Stimulated activated CD4-positive, alpha-beta T cell treated with anti-CD3 and anti-CD28 coated beads, Interleukin-1b, Interleukin-23, amount 100 ng/mL, for 4 hours (primary cell): ENCODE data around the gene CTF1.
"Not testable (repeated sequence)": the region's sequence is repeated elsewhere in the genome, so short reads cannot be mapped to it uniquely, and the experiment has no call there.

Experiments
- DNase-seq, 2 donors: peaks; one replicate each; pipeline ENCODE4 v3.0.0-alpha.2; 2020; ENCODE audit warnings: low read depth in 2 of 2

Gene CTF1

DNA sequence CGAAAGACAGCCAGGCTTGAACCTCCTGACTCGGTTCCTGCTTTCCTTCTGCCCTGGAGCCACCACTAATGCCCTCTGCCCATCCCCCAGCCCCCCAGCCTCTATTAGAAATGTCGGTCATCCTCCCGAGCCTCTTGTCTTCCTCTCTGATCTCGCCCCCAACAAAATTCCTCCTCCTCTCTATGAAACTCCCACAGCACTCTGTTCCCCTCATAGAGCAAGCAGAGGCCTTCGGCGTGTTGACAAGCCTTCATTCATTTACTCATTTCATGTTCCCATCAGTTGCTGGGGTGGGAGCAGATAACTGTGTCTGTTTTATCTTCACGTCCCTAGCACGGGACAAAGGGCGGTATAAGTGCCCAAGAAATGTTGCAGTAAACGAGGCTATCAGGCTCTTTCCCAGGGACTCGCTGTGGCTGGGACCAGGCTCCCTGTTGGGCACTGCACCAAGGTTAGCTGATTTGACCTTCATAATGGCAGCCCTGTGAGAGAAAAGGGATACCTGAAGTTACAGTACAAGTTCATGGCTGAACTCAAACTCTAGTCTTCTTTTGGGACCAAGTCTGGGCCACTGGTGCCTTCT, 34.7 kb downstream of the CTF1 start:
- DNase-seq, result no peak

DNA sequence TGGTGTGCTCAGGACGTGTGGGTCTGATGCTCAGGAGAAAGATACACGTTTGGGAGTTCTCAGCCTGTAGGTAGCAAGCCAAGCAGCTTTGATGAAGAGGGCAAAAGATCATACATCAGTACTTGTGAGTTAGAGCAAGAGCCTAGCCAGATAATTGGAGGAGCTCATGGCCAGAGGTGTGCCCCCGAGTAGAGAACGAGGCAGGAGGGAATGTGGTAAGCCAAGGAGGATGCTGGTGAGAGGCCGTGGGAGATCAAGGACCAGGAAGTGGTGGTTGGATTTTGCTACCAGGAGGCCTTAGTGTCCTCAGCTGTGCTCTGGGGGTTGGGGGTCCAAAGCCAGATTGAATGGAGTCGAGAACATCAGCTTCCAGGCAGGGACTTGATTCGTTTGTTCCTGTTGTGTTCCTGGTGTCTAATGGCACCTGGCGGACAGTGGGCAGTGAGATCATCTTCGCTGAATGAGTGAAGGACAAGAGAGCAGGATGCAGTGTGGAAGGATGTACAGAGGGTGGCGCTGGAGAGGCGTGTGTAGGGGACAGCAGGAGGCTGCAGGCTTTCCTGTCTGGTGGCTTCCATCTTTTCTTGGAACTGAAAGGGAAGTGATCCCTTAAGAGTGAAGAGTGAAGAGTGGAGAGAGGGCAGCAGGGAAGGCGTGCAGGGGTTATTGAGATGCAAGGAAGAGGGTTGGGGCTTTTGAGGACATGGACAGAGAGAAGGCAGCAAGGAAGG, 38.6 kb downstream of the CTF1 start:
- DNase-seq, result no peak

DNA sequence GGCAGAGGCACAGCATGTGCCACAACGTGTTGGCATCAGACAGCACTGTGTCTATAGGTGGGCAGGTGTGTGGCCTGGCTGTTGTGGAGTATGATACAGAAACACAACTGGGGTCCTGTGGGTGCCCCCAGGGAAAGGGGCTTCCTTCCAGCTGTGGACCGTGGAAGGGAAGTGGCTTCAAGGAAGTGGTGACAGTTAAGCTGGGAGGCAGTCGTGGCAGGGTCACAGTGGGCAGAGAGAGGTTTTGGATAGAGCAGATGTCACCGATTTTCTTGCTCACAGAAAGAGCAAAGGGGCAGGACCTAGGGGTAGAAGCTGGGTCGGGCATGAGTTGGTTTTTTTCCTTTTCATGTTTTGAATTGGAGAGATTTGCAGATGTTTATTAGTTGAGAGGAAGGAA, 41.3 kb downstream of the CTF1 start:
- DNase-seq, result no peak

DNA sequence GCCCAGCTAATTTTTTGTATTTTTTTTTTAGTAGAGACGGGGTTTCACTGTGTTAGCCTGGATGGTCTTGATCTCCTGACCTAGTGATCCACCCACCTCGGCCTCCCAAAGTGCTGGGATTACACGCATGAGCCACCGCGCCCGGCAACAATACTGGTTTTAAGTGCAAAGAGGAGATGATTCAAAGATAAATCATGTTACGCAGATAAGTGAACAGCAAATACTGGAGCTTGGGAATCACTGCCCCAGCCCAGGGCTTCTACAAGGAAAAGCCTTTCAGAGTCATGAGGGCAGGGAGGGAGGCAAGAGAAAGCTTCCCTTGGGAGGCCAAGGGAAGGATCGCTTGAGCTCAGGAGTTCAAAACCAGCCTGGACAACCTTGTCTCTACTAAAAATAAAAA, 43.2 kb downstream of the CTF1 start:
- DNase-seq, result not testable (repeated sequence)

DNA sequence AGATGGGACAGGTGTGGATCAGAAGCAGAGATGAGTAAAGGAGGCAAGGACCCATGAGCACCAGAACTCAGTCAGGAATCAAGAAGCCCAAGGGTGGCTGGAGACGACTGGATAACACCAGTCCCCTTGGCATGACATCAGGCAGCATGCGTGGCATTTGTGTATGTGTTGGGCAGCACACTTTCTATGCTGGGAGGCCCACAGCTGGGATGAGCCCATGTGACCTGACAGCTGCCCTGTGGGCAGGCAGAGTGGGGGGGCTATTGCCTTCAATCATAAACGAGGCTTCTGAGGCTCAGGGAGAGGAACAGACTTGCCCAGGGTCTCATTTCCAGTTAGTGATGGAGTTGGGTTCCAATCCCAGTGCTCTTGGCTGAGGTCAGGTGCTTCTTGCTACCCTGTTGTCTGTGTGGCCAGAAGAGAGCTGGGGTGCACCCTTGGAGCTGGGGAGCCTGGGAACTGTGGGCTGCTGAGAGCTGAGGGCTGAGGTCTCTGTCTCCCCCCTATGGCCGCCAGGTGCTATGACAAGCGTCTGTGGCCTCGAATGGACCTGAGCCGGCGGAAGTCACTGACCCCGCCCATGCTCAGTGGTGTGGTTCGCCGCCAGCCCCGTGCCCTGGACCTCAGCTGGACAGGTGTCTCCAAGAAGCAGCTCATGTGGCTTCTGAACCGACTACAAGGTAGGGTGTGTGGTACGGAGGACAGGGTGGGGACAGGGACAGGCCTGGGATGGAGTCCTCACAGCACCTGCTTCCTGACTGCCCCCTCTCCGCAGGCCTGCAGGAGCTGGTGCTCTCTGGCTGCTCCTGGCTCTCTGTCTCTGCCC, 45.4 kb downstream of the CTF1 start:
- peak; percentile 43 to 47 for DNase-seq

DNA sequence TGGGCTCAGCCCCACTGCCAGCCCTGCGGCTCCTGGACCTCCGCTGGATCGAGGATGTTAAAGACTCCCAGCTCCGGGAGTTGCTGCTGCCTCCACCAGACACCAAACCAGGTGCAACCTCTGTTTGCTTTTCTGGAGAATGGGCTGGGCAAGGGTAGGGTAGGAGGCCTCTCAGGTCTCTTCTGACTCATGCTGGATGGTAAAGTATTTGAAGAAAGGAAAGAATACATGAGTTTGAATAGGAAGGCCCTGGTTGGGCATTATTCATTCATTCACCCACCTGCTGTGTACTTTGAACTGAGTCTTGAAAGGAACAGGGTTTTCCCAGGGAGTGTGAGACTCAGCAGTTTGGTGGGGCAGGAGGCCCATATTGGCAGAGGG, 46.0 kb downstream of the CTF1 start:
- DNase-seq, result no peak

DNA sequence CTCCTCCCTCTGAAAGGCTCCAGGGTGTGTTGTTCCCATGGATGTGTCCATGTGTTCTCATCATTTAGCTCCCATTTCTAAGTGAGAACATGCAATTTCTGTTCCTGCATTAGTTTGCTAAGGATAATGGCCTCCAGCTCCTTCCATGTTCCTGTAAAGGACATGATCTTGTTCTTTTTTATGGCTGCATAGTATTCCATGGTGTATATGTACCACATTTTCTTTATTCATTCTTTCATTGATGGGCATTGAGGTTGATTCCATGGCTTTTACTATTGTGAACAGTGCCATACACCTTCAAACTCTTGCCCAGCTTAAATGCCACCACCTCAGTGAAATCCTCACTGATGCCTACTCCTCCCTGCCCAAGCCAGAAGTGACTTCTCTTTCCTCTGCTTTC, 47.9 kb downstream of the CTF1 start:
- DNase-seq, result no peak

DNA sequence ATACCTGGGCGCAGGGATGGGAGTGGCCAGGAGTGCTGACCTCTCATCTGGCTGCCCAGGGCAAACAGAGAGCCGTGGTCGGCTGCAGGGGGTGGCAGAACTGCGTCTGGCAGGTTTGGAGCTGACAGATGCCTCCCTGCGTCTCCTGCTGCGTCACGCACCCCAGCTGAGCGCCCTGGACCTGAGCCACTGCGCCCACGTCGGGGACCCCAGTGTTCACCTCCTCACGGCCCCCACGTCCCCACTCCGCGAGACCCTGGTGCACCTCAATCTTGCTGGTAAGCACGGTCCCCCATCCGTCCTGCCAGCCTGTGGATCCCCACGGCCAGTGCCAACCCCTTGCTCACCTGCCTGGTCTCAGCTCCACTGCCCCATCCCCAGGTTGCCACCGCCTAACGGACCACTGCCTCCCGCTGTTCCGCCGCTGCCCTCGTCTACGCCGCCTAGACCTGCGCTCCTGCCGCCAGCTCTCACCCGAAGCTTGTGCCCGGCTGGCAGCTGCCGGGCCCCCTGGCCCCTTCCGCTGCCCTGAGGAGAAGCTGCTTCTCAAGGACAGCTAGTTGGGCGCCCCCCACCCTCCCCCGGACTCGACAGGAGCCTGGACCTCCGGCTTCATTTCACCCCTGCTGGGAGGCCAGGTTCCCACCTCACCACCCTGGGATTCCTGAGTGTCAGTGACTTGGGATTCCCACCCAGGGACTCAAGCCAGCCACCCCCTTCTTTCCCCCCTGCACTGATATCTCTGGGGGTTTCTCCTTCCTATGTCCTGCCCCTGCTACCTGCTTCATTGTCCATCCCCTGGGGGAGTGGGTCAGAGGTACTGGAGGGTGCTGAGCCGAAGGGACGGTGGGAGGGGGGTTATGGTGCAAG, 50.5 kb downstream of the CTF1 start:
- no peak for DNase-seq

DNA sequence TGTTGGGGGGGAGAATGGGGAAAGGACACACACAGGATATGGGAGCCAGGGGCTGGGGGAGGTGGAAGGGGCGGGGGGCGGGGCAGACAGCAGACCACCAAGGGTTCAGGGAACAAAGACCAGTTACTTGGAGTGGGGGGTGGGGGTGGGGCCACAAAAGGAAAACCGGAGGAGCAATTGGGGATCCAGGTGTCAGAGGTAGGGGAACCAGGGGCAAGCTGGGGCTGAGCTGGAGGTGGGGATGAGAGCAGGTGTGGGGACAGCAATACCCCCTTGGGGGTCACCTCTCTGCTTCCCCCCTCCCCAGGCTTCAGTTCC, 51.1 kb downstream of the CTF1 start:
- DNase-seq, result no peak

DNA sequence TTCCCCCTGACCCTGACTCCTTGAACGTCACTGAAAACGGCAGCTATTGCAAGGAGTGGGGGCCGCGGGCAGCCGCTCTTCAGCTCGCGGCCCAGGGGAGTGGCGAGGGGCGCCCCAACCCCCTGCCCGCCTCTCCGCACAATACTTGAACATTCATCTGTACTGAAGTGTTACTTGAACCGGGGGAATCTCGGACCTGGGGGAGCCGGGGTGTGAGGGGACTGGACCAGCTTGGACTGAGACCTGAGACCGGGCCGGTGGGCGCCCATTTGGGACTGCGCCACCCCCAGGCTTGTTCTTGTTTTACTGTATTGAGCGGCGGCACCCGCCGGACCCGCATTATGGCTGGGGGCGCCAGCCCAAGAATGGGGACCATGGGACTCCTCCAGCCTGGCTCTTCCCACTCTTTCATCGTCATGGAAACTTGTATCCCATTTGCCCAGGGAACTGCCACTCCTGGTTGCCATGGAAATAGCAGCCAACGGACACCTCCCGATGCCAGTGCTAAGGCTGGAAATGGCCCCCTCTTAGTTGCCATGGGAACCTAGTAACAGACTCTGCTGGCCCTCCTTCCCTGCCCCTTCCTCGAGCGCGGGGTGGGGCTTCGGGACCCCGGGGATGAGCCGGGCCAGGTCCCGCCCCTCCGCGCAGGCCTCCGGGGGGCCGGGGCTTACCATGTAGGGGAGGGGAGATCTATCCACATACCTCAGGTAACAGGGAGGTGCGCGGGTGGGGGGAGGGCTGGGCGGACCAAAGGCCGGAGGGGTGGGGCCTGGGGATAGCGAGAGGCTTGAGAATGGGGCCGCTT, 51.6 kb downstream of the CTF1 start:
- DNase-seq, result no peak

DNA sequence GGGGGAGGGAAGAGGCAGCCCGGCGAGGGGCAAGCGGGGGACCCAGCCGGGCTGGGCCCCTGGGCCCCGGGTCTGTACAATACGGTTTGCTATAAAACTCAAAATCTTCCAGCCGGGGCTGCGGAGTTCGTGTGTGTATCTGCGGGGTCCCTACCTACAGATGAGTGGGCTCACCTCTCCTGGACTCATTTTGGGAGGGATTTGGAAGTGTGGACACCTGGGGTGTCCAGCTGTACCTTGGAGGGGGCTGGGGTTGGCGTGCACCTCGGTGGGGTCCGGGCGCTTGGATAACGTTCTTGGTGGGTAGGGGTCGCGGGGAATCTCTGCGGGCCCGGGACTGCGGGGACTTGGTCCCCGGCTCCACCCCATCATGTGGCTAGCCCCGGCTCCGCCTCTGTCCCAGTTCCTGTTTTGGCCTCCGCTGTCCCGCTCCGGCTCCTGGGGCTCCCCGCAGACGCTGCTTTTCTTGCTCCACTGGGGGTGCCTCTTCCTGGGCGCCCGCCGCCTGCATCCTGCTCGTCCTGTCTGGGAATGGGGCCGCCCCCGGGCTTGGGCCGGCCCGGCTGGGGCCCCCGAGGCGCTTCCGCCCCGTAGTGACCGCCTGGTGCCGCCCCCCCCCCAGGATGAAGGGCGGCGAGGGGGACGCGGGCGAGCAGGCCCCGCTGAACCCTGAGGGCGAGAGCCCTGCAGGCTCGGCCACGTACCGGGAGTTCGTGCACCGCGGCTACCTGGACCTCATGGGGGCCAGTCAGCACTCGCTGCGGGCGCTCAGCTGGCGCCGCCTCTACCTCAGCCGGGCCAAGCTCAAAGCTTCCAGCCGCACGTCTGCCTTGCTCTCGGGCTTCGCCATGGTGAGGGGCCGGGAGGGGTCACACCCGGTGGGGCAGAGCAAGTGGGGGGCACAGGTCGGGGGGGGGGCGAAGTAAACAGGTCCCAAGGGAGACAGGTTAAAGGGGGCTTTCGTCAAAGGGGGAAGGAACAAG, 52.5 kb downstream of the CTF1 start, which contains the start of gene ORAI3:
TSS of gene ORAI3 (plus strand) at position 402 of the 983 bp plus-strand sequence. CDS start at position 624, 222 bp downstream.
- no peak for DNase-seq

DNA sequence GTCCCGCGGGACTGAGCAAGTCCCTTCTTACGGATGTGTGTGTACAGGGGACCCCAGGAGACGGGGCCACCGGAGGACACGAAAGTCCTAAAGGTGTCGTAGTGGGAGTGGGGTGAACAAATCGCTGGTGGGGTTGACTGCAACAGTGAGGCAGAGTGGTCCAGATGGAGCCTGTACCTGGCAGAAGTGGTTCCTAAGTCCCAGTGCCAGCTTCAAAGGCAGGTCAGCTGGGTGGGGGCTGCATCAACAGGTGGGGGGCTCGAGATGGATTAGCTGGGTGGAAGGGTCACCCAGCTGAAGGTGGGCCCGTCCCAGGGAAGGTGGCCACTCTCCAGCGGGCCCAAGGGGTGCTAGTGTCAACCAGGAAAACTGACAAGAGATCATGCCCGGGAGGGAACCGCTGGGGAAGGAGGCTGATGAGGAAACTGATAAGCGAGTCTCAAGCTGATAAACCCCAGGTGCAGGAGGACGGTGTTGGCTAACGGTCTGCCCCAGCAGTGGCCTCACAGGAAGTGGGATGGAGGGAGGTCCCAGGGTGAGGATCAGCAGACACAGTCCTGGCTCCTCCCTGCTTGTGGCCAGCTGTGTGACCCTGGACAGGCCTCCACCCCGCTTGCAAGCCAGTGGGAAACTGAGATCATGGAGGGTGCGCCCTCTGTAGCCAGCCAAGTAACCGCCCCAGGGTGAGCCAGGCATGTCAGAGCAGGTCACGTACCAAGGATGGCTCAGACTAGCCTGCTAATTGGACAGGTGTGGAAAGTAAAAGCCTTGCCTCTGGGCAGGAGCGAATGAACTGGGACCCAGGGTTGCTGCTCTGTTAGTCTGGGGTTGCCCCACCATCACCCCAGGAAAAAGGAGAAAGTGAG, 53.5 kb downstream of the CTF1 start:
- no peak for DNase-seq

DNA sequence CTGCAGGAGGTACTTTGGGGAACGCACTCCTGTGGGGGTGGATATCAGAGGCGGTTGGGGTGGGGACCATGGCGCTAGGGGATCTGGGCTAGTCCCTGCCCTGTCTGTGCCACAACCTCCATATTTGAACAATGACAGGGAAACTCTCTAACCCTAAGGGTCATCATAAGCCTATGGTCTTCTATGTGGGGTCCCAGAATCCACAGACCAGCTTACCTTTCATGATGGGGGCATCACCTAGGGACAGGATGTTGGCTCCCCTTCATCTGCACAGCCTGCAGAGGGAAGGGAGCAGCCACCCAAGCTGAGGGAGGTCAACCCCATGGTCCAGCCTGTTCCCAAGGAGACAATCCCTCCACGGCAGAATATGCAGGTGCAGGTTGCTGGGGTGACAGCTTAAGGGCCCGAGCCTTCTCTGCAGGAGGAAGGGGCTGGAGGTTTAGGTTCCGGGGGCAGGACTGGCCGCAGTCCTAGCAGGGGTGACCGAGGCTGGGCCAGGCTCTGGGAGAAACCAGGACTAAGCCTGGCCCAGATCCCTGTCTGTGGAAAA, 54.2 kb downstream of the CTF1 start:
- DNase-seq, result no peak

DNA sequence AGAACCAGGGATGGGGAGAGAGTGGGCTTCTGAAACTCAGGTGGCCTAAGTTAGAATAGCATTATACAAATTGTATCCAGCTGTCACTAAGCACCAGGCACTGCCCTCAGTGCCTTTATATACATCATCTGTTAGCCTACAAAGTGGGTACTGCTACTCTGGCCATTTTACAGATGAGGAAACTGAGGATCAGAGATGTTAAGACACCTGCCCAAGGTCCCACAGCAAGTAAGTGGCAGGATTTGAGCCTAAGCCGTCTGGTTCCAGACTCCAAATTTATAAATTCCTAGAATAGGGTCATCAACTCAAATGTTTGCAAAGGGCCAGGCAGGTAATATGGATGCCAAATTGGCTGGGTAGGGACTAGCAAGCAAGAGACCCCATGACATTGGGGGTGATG, 54.8 kb downstream of the CTF1 start:
- no peak for DNase-seq

DNA sequence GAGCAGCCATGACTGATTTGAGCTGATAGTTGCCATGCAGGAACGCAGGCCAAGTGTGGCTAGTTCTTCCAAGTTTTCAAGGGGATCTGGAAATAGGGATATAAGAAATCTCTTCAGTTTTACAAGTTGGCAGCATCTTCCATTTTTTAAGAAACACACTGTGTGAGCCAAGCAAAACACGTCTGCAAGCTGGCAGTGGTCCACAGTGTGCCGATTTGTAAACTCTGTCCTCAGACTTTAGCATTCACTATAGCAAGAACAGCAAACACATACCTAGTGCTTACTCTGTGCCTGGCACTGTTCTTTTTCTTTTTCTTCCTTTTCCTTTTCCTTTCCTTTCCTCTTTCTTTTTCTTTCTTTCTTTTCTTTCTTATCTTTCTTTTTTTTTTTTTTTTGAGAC, 55.3 kb downstream of the CTF1 start:
- no peak for DNase-seq

DNA sequence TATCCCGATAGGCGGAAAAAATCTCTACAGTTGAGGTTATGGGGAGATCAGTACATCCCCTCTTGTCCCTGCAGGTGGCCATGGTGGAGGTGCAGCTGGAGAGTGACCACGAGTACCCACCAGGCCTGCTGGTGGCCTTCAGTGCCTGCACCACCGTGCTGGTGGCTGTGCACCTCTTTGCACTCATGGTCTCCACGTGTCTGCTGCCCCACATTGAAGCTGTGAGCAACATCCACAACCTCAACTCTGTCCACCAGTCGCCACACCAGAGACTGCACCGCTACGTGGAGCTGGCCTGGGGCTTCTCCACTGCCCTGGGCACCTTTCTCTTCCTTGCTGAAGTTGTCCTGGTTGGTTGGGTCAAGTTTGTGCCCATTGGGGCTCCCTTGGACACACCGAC, 56.7 kb downstream of the CTF1 start:
- DNase-seq, result no peak
